WTC11 (cell line): Measurements from ENCODE around the gene OGFR.

ENCODE experiments used
- CREB1 ChIP-seq: sonication (generic); formaldehyde crosslinking; IDR thresholded peaks from 2 replicates; pipeline ENCODE4 v1.8.0; 2023; ENCODE audit warnings: mild to moderate bottlenecking, missing genetic modification reagents
- CTCF ChIP-seq: fragments of 200-600 bp; IDR thresholded peaks from 2 replicates; pipeline ENCODE4 v1.8.0; 2022; ENCODE audit warnings: antibody characterized with exemption
- FOXK1 ChIP-seq: sonication (generic); formaldehyde crosslinking; IDR thresholded peaks from 2 replicates; pipeline ENCODE4 v1.8.0; 2022; ENCODE audit warnings: mild to moderate bottlenecking, moderate library complexity, missing genetic modification reagents
- KAT7 ChIP-seq: sonication (generic); formaldehyde crosslinking; IDR thresholded peaks from 2 replicates; pipeline ENCODE4 v1.8.1; 2023; ENCODE audit warnings: missing genetic modification reagents, mild to moderate bottlenecking, borderline replicate concordance
- MAX ChIP-seq: sonication (generic); formaldehyde crosslinking; IDR thresholded peaks from 2 replicates; pipeline ENCODE4 v1.8.0; 2022; ENCODE audit warnings: mild to moderate bottlenecking, missing genetic modification reagents
- NFYB ChIP-seq: sonication (generic); formaldehyde crosslinking; conservative IDR thresholded peaks from 2 replicates; pipeline ENCODE4 v1.8.0; 2022; ENCODE audit warnings: low read depth, missing genetic modification reagents
- NR3C1 ChIP-seq: sonication (generic); formaldehyde crosslinking; conservative IDR thresholded peaks from 2 replicates; pipeline ENCODE4 v1.8.1; 2023; ENCODE audit warnings: low read depth, mild to moderate bottlenecking, missing genetic modification reagents
- PREB ChIP-seq: sonication (generic); formaldehyde crosslinking; IDR thresholded peaks from 2 replicates; pipeline ENCODE4 v1.8.1; 2022; ENCODE audit warnings: mild to moderate bottlenecking, missing genetic modification reagents, moderate library complexity, borderline replicate concordance
- SP1 ChIP-seq: sonication (generic); formaldehyde crosslinking; conservative IDR thresholded peaks from 2 replicates; pipeline ENCODE4 v1.8.1; 2022; ENCODE audit warnings: missing genetic modification reagents
- STAT6 ChIP-seq: sonication (generic); formaldehyde crosslinking; conservative IDR thresholded peaks from 2 replicates; pipeline ENCODE4 v1.8.1; 2023; ENCODE audit warnings: mild to moderate bottlenecking, low read depth, missing genetic modification reagents, moderate library complexity
- ZNF138 ChIP-seq: sonication (generic); formaldehyde crosslinking; conservative IDR thresholded peaks from 2 replicates; pipeline ENCODE4 v1.8.1; 2022; ENCODE audit warnings: mild to moderate bottlenecking, moderate library complexity, missing genetic modification reagents
- ZNF219 ChIP-seq: sonication (generic); formaldehyde crosslinking; IDR thresholded peaks from 2 replicates; pipeline ENCODE4 v1.8.0; 2023; ENCODE audit warnings: missing genetic modification reagents, mild to moderate bottlenecking, borderline replicate concordance
- ZNF232 ChIP-seq: sonication (generic); formaldehyde crosslinking; IDR thresholded peaks from 2 replicates; pipeline ENCODE4 v1.8.0; 2022; ENCODE audit warnings: mild to moderate bottlenecking, missing genetic modification reagents

GRCh38 chr20:62785393-62785792, 19.2 kb upstream of the OGFR start:
- TF ChIP-seq MAX (CRISPR knock-in tag) = no peak
- no peak for TF ChIP-seq SP1
- no peak for TF ChIP-seq ZNF219 (CRISPR knock-in tag)
- TF ChIP-seq CTCF = no peak
- TF ChIP-seq CREB1 = no peak
- TF ChIP-seq NR3C1 (CRISPR knock-in tag) = no peak
- TF ChIP-seq ZNF232 = no peak
- TF ChIP-seq NFYB = no peak
- no peak for TF ChIP-seq ZNF138 (CRISPR knock-in tag)
- TF ChIP-seq PREB (CRISPR knock-in tag) = no peak
- no peak for TF ChIP-seq STAT6
- no peak for TF ChIP-seq KAT7
- no peak for TF ChIP-seq FOXK1 (CRISPR knock-in tag)
